OCI-M2 (cell line): Measurements from ENCODE around the gene CDK17.

Experiments
- DNase-seq: peaks from one replicate; lab custom pipeline; 2025; ENCODE audit not compliant: unreplicated experiment; lab: John Stamatoyannopoulos, UW

CDK17 gene

DNA sequence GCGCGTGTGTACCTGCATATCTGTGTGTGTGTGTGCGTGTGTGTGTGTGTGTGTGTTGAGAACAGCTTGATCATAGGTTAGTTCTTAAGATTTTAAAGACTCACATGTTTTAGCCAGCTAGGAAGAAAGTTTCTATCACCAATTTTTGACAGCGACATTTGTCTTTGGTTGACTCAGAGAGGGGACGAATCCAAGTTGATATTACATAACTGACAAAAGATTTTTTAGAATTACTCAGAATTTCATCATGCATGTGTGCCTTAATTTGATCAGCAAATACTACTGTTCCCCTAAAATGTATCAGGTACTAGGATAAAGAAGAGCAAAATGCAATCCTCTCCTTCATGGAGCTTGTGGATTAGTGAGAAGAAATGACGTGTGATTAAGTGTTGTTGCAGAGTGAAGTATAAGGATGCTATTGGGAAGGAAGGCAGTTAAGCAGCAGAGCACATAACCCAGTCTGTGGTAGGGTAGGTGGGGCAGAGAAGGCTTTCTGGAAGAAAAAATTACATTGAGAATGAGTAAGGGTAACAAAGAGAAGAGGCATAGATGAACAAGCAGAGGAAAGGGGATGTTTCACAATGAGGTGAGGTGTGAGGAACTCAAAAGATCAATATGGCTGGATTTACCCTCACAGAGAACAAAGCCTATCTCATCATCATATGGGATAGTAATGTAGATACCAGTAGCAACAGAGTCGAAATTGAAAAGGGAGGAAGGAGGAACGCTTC lies 128.6 kb downstream of the CDK17 start:
- no peak for DNase-seq

GRCh38 chr12:96266238-96266637 lies 134.0 kb downstream of the CDK17 start:
- DNase-seq = no peak

GRCh38 chr12:96265836-96266235 lies 134.4 kb downstream of the CDK17 start:
- DNase-seq = no peak

DNA sequence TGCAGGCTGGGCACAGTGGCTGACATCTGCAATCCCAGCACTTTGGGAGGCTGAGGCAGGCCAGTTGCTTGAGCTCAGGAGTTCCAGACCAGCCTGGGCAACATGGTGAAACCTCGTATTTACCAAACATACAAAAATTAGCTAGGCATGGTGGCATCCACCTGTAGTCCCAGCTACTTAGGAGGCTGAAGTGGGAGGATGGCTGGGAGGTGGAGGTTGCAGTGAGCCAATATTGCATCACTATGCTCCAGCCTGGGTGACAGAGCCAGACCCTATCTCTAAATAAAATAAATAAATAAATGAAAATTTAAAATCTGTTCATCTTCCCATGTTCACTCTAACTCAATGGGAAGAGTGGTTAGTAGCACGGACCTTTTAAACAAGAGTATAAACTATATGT lies 134.8 kb downstream of the CDK17 start:
- DNase-seq = no peak

DNA sequence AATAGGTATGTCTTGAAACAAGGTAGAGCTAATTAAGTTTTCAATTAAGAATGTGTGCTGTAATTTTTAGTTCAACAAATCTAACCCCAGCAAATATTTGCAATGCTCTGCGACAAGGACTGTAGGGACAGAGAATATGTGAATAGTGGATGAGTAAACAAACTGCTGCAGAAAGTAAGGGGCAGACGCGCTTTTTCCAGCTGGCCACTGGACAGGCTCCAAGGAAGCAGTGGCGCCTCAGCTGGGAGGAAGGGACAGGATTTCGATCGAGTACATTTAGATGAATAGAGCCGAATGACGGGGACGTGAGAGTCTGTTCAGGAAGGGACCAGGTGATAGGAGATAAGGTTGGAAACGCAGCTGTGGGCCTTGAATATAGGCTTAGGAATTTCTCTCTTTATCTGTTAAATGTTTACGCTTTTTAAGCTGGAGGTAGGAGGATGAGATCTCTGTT lies 136.8 kb downstream of the CDK17 start:
- no peak for DNase-seq

DNA sequence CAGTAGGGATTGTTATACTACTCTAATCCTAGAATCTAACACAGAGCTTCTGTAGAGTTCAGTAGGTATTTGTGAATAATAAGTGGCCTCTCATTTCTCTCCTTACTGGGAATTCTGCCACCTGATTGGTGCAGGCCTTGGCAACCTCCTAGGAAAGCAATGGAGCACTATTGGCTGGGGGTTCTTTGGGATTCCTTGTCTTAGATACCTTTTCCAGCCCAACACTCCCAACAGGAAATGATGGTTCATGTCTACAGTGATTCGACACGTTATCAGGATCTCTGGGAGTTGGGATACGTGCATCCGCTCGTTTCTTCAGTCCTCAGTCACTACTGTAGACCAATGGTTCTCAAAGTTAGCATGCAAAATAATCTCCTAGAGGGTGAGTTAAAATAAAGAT lies 138.7 kb downstream of the CDK17 start:
- DNase-seq = no peak

GRCh38 chr12:96260644-96261043 lies 139.6 kb downstream of the CDK17 start:
- no peak for DNase-seq

- DNase-seq = no peak
Measured at GRCh38 chr12:96260231-96260630, 140.0 kb downstream of the CDK17 start.

DNA sequence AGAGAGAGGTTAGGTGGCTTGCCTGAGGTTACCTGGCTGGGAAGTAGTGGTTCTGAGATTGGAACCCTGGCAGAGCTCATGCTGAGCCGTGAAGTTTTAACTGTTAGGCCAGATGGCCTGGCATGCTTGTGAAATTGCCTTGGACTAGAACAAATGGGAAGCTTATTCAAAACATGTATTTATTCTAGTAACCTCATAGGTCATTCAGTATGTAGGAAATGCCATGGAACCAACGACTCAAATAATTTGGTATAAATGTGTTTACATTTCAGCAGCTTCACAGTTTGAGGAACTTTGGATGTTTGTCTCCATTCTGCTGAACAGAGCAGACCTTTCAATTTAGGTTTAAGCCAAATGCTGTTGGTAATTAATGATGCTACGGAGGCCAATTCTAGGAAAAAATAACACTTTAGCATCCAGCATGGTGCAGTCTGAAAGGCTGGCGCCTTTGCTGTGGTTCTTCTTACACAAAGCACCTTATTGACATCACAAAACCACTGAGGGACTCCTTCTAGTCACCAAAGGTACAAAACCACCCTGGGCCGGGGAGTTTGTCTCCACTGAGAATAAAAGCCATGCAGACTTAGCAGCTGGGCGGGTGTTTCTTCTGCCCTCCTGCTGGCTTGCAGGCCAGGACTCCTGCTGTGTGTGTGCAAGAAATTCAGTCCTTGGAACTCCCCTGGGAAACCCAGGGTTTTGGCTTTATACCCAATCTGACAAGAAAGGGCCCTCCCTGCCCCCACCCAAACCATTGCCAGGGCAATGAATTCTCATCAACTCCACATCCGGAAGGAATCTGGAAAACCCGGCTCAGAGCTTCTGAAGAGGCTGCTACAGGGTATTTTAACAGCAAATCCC lies 141.9 kb downstream of the CDK17 start:
- DNase-seq = no peak

- DNase-seq = no peak
Measured at GRCh38 chr12:96257550-96258103, 142.6 kb downstream of the CDK17 start.

- no peak for DNase-seq
Measured at GRCh38 chr12:96256672-96257361, 143.4 kb downstream of the CDK17 start.

- DNase-seq = no peak
Measured at GRCh38 chr12:96255077-96255476, 145.2 kb downstream of the CDK17 start.

DNA sequence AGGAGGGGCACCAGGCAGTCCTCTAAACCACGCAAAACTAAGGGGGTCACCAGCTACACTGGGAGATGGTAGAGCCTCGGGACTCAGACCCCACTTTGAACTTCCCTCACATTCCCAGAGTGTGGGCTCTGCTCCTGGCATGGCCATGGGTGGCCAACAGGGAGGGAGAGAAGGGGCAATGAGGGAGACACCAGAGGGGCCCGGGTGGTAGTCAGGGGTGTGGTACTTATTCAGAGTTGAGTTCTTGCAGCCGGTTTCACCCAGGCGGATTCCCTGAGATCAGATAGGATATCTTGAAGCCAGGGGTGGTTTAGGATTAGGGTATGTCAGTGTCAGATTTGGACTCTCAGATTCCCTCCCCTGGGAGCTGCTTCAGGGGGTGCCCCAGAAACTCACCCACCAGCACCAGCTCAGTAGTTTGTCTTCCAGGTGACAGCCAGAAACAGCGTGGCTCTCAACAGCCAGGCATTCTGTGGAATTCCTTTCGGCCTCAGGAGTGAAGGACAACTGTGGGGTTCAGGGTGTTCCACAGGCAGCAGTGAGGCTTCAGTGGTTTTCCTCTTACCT lies 150.0 kb downstream of the CDK17 start:
- DNase-seq = no peak

DNA sequence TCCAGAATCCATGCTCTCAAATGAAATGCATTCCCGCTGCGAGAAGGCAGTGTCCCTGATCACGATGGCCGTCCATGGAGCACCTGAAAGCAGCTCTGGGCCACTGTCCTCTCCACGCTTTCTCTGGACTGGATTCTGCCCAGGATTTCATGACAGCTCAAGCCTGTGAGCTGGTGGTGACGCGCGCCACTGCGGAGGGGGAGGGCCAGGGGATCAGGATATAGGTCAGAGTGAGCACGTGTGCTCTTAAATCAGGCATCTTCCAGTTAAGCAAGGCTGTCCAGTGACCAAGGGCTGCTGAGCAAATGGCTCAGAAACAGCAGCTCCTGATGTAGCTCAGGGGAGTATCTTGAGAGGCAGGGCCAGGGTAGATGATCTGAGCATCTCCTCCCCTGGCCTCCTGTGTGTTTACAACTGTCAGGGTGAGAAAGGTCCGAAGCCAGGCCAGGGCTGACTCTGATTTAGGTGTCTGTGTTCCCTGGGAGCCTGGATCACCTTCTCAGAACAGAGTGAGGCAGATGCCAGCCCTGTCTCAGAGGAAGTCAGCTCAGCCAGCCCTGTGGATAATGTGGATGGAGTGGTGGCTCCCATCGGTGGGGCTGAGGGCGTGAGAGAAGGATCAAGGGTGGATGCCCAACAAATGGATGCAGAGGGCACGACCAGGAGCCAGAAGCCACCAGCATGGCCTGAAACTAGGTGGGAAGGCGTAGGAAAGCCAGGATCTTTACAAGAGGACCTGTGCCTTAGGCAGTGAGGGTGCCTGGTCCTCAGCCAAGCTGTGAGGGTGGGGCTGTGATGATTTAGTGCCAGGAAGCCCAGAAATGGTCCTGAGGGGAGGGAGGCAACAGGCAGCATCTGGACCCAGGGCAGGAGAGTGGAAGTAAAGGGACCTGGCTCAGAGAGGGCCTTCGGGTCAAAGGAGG lies 150.8 kb downstream of the CDK17 start:
- DNase-seq = no peak

- no peak for DNase-seq
Measured at GRCh38 chr12:96248136-96248931, 151.9 kb downstream of the CDK17 start.

- no peak for DNase-seq
Measured at GRCh38 chr12:96247563-96247962, 152.7 kb downstream of the CDK17 start.

DNA sequence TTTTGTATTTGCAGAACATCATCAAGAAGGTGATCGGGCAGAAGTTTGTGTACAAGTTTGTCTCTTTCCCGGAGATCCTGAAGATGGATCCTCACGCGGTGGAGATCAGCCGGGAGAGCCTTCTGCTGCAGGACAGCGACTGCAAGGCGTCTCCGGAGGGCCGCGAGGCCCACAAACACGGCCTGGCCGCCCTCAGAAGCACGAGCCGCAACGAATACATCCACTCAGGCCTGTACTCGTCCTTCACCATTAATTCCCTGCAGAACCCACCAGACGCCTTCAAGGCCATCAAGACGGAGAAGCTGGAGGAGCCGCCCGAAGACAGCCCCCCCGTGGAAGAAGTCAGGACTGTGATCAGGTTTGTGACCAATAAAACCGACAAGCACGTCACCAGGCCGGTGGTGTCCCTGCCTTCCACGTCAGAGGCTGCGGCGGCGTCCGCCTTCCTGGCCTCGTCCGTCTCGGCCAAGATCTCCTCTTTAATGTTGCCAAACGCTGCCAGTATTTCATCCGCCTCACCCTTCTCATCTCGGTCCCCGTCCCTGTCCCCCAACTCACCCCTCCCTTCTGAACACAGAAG lies 153.2 kb downstream of the CDK17 start:
- no peak for DNase-seq

DNA sequence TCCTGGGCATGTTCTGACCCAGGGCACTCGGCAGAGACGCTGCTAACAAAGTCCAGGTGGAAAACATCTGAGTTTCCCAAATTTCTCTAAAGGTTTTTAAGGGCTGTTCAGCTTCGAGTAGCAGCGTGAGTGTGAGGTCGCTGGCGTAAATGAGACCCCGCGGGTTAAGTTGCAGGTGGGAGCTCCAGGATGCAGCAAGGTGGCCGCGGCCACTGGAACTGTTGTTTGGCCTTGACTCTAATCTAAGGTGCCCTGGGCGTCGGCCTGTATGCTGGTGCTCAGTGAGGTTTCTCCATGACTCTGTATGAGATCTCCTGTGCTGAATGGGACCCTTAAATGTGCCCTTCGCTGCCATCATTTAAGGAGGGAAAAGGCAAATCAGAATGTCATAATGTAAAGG lies 155.4 kb downstream of the CDK17 start:
- no peak for DNase-seq

- no peak for DNase-seq
Measured at GRCh38 chr12:96242597-96242996, 157.6 kb downstream of the CDK17 start.
